Keratinocyte (primary cell): ENCODE measurements around the gene WBP1. TPM values are rescaled to one million over a fixed set of nuclear protein-coding genes. Genes with fewer than 3 reads are reported as not detected.

Experiments
- DNase-seq: peaks from one replicate; pipeline ENCODE4 v3.0.0-alpha.2; 2011; ENCODE audit warnings: low read depth, missing footprints, low spot score
- FAIRE-seq: peaks from 2 replicates; lab custom pipeline; 2011; peaks lifted over from hg19 to GRCh38; lab: Jason Lieb, UNC
- H2AFZ ChIP-seq: 2 replicates; pipeline ENCODE4 v1.6.0; 2012; ENCODE audit warnings: low read length, control low read depth, inconsistent platforms; ENCODE audit not compliant: control insufficient read depth
- H3K27ac ChIP-seq: 2 replicates; pipeline ENCODE4 v1.5.1; 2011; ENCODE audit warnings: low read length; ENCODE audit not compliant: control insufficient read depth, insufficient read depth
- H3K27me3 ChIP-seq: 3 replicates; pipeline ENCODE4 v1.6.0; 2011; ENCODE audit warnings: low read length; ENCODE audit not compliant: control insufficient read depth, insufficient read depth; ENCODE audit errors: extremely low read depth
- H3K36me3 ChIP-seq, 2 experiments: 2 replicates in 1 of 2; 3 replicates in 1 of 2; pipeline ENCODE4 v1.5.1; 2011; ENCODE audit warnings: low read length in 2 of 2, mild to moderate bottlenecking in 1 of 2; ENCODE audit not compliant: control insufficient read depth in 2 of 2, insufficient read depth in 2 of 2; ENCODE audit errors: extremely low read depth in 1 of 2
- H3K4me1 ChIP-seq: 3 replicates; pipeline ENCODE4 v1.5.1; 2011; ENCODE audit warnings: low read length; ENCODE audit not compliant: control insufficient read depth, insufficient read depth; ENCODE audit errors: extremely low read depth
- H3K4me2 ChIP-seq: 3 replicates; pipeline ENCODE4 v1.6.0; 2011; ENCODE audit warnings: low read depth, low read length; ENCODE audit not compliant: control insufficient read depth, insufficient read depth; ENCODE audit errors: extremely low read depth
- H3K4me3 ChIP-seq, 3 experiments: fragments of 200-600 bp in 1 of 3; sonication (generic) in 1 of 3; 2 replicates in 2 of 3; 3 replicates in 1 of 3; pipeline ENCODE4 v1.5.1; 2011 to 2016; ENCODE audit warnings: low read length in 3 of 3, mild to moderate bottlenecking in 3 of 3, control low read depth in 2 of 3, inconsistent platforms in 1 of 3, low read depth in 1 of 3, mixed read lengths in 1 of 3, mixed run types in 1 of 3, moderate library complexity in 1 of 3; ENCODE audit not compliant: control insufficient read depth in 2 of 3, insufficient read depth in 2 of 3; ENCODE audit errors: extremely low read depth in 1 of 3
- H3K79me2 ChIP-seq: 2 replicates; pipeline ENCODE4 v1.6.0; 2012; ENCODE audit warnings: low read length; ENCODE audit not compliant: control insufficient read depth, insufficient read depth
- H3K9ac ChIP-seq: 3 replicates; pipeline ENCODE4 v1.6.0; 2011; ENCODE audit warnings: low read length; ENCODE audit not compliant: control insufficient read depth, insufficient read depth; ENCODE audit errors: extremely low read depth
- H3K9me1 ChIP-seq: 3 replicates; pipeline ENCODE4 v1.6.0; 2011; ENCODE audit warnings: low read length; ENCODE audit not compliant: control insufficient read depth, insufficient read depth; ENCODE audit errors: extremely low read depth
- H3K9me3 ChIP-seq: 2 replicates; pipeline ENCODE4 v1.5.1; 2012; ENCODE audit warnings: low read depth, low read length; ENCODE audit not compliant: control insufficient read depth
- H4K20me1 ChIP-seq: 3 replicates; pipeline ENCODE4 v1.6.0; 2011; ENCODE audit warnings: low read length; ENCODE audit not compliant: control insufficient read depth, insufficient read depth; ENCODE audit errors: extremely low read depth
- CTCF ChIP-seq, 3 experiments: IDR thresholded peaks in 1 of 3; conservative IDR thresholded peaks in 1 of 3; optimal IDR thresholded peaks in 1 of 3; 2 replicates in 2 of 3; 3 replicates in 1 of 3; pipeline versions ENCODE3 to v1.5.1; 2011; ENCODE audit warnings: low read length in 3 of 3, mild to moderate bottlenecking in 3 of 3, moderate library complexity in 2 of 3, control low read depth in 1 of 3, inconsistent platforms in 1 of 3; ENCODE audit not compliant: insufficient read depth in 2 of 3; ENCODE audit errors: extremely low read depth in 1 of 3
- EZH2 ChIP-seq: IDR thresholded peaks from one replicate; pipeline ENCODE4 v1.6.1; 2012; ENCODE audit warnings: inconsistent platforms, mild to moderate bottlenecking, low read length, moderate library complexity
- dilution Hi-C: fragments of 300-500 bp; cut with MboI; formaldehyde crosslinking; loops from one replicate; pipeline ENCODE4 v1.7.0; 2020; ENCODE audit warnings: low sequenced_read_pairs; ENCODE audit not compliant: extremely low pct_ligation_motif_present
- polyA plus RNA-seq, 5 experiments: library from polyadenylated mRNA; depleted of rRNA in 3 of 5; stranded (reverse) in 3 of 5; stranded (forward) in 1 of 5; unstranded in 1 of 5; fragments of >200 nt; gene quantifications; 1 replicate in 1 of 5; 2 replicates in 3 of 5; 3 replicates in 1 of 5; pipeline versions ENCODE4 v1.2.1 to v1.2.3, GENCODE V29; 2011 to 2012; ENCODE audit warnings: missing spikeins in 2 of 5, low read depth in 1 of 5, low replicate concordance in 1 of 5

WBP1 gene
- polyA plus RNA-seq, 1 donor (not counting 4 experiments of a cell fraction or from before 2014, with no cell fraction given), result 75.5 TPM

GRCh38 chr2:74415762-74416395 lies 42.4 kb upstream of the WBP1 start:
- TF ChIP-seq CTCF (optimal IDR thresholded peaks at IDR 0.05 in 1 of 3, IDR thresholded peaks at IDR 0.05 in 1 of 3, conservative IDR thresholded peaks at IDR 0.05 in 1 of 3; ENCODE audit: extremely low read depth in 1 of 3, insufficient read depth in 2 of 3, low read length in 3 of 3) (no peak), EZH2 (no peak)
- no peak overlapping the region for H3K9ac ChIP-seq

GRCh38 chr2:74416778-74417177 lies 41.5 kb upstream of the WBP1 start:
- Histone ChIP-seq H3K36me3 (no peaks in the 10 kb centered on the region), H3K4me1 (peaks cover 18% of the 10 kb centered on the region), H3K27ac (no peak overlapping the region), H3K4me3 (no peak overlapping the region), H3K27me3 (peaks cover 3% of the 10 kb centered on the region), H3K9me3 (no peaks in the 10 kb centered on the region), H3K79me2 (no peaks in the 10 kb centered on the region), H3K4me2 (no peak overlapping the region), H3K9me1 (no peaks in the 10 kb centered on the region), H3K9ac (no peak overlapping the region), H2AFZ (no peak overlapping the region), H4K20me1 (no peaks in the 10 kb centered on the region)
- dilution Hi-C loops, result no loop called here
- FAIRE-seq, result no peak
- DNase-seq, result no peak
- TF ChIP-seq EZH2 (no peak), CTCF (optimal IDR thresholded peaks at IDR 0.05 in 1 of 3, IDR thresholded peaks at IDR 0.05 in 1 of 3, conservative IDR thresholded peaks at IDR 0.05 in 1 of 3; ENCODE audit: extremely low read depth in 1 of 3, insufficient read depth in 2 of 3, low read length in 3 of 3) (no peak)

More at GRCh38 chr2:74415762-74416395, 42.4 kb upstream of the WBP1 start:
- no peaks in the 10 kb centered on the region for H3K36me3 ChIP-seq
- peaks cover 3% of the 10 kb centered on the region for H3K27me3 ChIP-seq
- no peaks in the 10 kb centered on the region for H3K79me2 ChIP-seq
- H4K20me1 ChIP-seq, result no peaks in the 10 kb centered on the region
- H3K9me1 ChIP-seq, result no peaks in the 10 kb centered on the region
- no peak overlapping the region for H3K4me3 ChIP-seq
- H3K4me2 ChIP-seq, result no peak overlapping the region
- no peak overlapping the region for H3K27ac ChIP-seq
- DNase-seq (no peak), FAIRE-seq (no peak)
- H3K9me3 ChIP-seq, result no peaks in the 10 kb centered on the region
- dilution Hi-C loops, result no loop called here
- no peak overlapping the region for H2AFZ ChIP-seq
- H3K4me1 ChIP-seq, result peaks cover 12% of the 10 kb centered on the region
